ENCODE results near the gene CYSTM1.

CYSTM1 gene

DNA sequence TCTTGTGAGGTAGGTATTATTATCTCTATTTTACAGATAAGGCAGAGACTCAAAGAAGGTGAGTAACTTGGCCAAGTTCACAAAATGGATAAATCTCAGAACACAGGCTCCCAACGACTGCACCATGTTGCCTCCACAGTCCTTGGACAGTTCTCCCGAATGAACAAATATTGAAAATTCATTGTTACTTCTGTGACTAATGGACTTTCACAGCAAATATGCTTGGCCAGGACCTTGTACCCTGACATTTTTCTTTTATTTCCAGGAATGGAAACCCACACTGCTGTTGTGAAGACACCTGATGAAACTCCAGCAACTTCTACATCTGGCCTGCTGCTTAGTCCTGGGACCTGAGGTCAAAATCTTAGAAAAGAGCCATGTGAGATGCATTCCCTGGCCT lies 2.5 kb upstream of the CYSTM1 start:
- FAIRE-seq = no peak
- no peak for TF ChIP-seq SPI1 (IDR thresholded peaks at IDR 0.05; ENCODE audit: low read depth, low read length)
- no peak for TF ChIP-seq POU2F2 (IDR thresholded peaks at IDR 0.05; ENCODE audit: low read depth, low read length)
- no peak for DNase-seq (ENCODE audit: insufficient read length, low spot score)

DNA sequence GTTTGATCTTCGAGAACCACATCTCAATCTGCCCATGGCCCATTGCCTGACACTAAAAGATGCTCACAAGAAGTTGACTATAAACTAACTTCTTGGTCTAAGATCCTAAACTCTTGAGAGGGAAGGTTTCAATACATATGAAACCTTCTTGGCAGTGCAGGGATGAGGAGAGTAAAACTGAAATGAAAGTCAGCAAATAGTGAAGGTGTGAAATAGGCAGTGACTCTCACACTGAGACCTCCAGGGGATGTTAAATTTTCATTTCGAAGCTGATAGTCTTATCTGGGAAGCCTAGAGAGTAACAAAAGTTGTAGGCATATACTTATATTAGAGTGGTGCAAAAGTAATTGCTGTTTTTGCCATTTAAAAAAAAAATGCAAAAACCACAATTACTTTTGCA lies 974 bp upstream of the CYSTM1 start:
- no peak for FAIRE-seq
- no peak for TF ChIP-seq TAF1 (IDR thresholded peaks at IDR 0.05; ENCODE audit: low read depth, low read length)
- TF ChIP-seq POLR2AphosphoS5 (IDR thresholded peaks at IDR 0.05; ENCODE audit: low read depth, low read length) = no peak
- TF ChIP-seq SPI1 (IDR thresholded peaks at IDR 0.05; ENCODE audit: low read depth, low read length) = no peak
- no peak for TF ChIP-seq POU2F2 (IDR thresholded peaks at IDR 0.05; ENCODE audit: low read depth, low read length)
- TF ChIP-seq PAX5 (IDR thresholded peaks at IDR 0.05; ENCODE audit: insufficient read depth, low read length, severe bottlenecking) = no peak
- no peak for TF ChIP-seq POLR2A (IDR thresholded peaks at IDR 0.05; ENCODE audit: low read depth, low read length)
- DNase-seq (ENCODE audit: insufficient read length, low spot score) = no peak

DNA sequence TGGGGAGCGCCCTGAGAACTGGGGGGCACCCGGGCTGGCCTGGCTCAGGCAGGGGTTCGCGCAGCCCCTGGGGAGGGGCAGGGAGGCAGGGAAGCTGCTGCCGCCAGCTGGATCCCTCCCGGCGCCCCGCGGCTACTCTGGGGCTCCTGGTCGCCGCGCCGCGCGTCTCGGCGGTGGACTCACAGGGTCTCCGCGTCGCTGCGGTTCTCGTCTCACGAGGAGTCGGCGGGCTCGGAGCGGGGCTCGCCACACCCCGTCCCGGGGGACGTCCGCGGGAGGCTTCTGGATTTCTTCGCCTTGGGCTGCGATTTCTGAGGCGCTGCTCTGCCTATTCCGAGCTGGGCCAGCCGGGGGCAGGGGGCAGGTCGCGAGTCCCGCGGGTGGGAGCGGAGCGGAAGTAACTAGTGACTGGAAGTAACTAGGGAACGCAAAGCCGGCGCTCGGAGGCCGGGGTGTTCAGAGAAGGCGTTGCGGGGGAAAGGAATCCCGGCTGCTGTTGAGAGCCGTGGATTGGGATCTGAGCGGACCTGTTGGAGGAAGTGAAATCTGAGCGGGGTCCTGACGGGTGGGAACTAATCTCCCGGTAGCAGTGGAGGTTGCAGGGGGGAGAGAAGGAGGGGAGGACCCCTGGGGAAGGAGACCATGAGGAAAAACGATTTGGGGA lies 511 bp downstream of the CYSTM1 start:
- DNase-seq (ENCODE audit: insufficient read length, low spot score) (peak; percentile 64), FAIRE-seq (no peak)
- TF ChIP-seq POU2F2 (IDR thresholded peaks at IDR 0.05; ENCODE audit: low read depth, low read length) (no peak), SPI1 (IDR thresholded peaks at IDR 0.05; ENCODE audit: low read depth, low read length) (peak; percentile 49), PAX5 (IDR thresholded peaks at IDR 0.05; ENCODE audit: insufficient read depth, low read length, severe bottlenecking) (no peak), POLR2AphosphoS5 (IDR thresholded peaks at IDR 0.05; ENCODE audit: low read depth, low read length) (no peak), POLR2A (IDR thresholded peaks at IDR 0.05; ENCODE audit: low read depth, low read length) (no peak), TAF1 (IDR thresholded peaks at IDR 0.05; ENCODE audit: low read depth, low read length) (peak; percentile 0; the same call in 1 of the 2 replicates)

- TF ChIP-seq PAX5 (IDR thresholded peaks at IDR 0.05; ENCODE audit: insufficient read depth, low read length, severe bottlenecking) (no peak), SPI1 (IDR thresholded peaks at IDR 0.05; ENCODE audit: low read depth, low read length) (no peak)
- DNase-seq (ENCODE audit: insufficient read length, low spot score) (no peak), FAIRE-seq (no peak)
These were observed 1.0 kb downstream of the CYSTM1 start for GRCh38 chr5:140176031-140176387.

DNA sequence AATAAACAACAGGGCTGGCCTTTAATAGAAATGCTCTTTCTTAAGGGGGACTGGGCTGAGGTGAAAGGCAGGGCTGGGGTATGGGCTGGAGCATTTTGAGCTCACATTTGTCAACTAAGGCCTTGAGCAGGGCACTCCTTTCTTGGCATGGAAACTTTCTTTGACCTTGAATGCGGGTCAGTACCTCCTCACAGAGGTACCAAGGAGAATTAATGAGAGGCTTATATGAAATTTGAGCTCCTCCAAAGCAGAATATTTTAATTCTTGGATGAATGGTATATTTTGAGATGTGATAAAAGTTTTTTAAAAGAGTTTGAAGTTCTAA lies 3.1 kb downstream of the CYSTM1 start:
- FAIRE-seq = no peak
- TF ChIP-seq TAF1 (IDR thresholded peaks at IDR 0.05; ENCODE audit: low read depth, low read length) = no peak
- TF ChIP-seq POLR2AphosphoS5 (IDR thresholded peaks at IDR 0.05; ENCODE audit: low read depth, low read length) = no peak
- TF ChIP-seq SPI1 (IDR thresholded peaks at IDR 0.05; ENCODE audit: low read depth, low read length) = no peak
- TF ChIP-seq POU2F2 (IDR thresholded peaks at IDR 0.05; ENCODE audit: low read depth, low read length) = no peak
- no peak for TF ChIP-seq POLR2A (IDR thresholded peaks at IDR 0.05; ENCODE audit: low read depth, low read length)
- no peak for TF ChIP-seq PAX5 (IDR thresholded peaks at IDR 0.05; ENCODE audit: insufficient read depth, low read length, severe bottlenecking)
- no peak for DNase-seq (ENCODE audit: insufficient read length, low spot score)

- no peak for DNase-seq (ENCODE audit: insufficient read length, low spot score)
- no peak for TF ChIP-seq SPI1 (IDR thresholded peaks at IDR 0.05; ENCODE audit: low read depth, low read length)
- TF ChIP-seq POLR2A (IDR thresholded peaks at IDR 0.05; ENCODE audit: low read depth, low read length) = no peak
- TF ChIP-seq POU2F2 (IDR thresholded peaks at IDR 0.05; ENCODE audit: low read depth, low read length) = no peak
- TF ChIP-seq TAF1 (IDR thresholded peaks at IDR 0.05; ENCODE audit: low read depth, low read length) = no peak
- no peak for TF ChIP-seq PAX5 (IDR thresholded peaks at IDR 0.05; ENCODE audit: insufficient read depth, low read length, severe bottlenecking)
- no peak for TF ChIP-seq POLR2AphosphoS5 (IDR thresholded peaks at IDR 0.05; ENCODE audit: low read depth, low read length)
- no peak for FAIRE-seq
These were observed 3.6 kb downstream of the CYSTM1 start for GRCh38 chr5:140178482-140179116.

DNA sequence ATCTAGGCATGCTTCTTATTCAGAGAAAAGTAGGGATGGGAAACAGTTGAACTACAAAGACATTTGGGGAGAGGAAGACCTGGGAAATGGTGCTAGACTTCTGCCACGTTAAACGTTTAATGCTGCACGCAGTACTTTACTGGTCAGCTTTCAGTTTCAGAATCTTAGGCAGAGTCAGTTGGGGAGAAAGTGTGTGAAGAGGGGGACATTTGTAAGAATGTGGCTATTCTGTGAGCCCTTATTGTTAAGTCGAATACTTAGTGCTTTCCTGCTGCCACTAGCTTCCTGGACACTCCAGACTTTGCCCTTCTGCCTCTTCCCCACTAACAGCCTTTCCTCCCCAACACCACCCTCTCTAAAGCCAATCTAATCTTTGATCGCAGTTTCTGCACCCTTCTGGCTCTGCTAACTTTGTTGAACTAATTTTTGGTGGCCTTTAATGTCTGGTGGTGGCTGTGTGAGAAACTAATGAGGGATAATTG lies 6.1 kb downstream of the CYSTM1 start:
- TF ChIP-seq TAF1 (IDR thresholded peaks at IDR 0.05; ENCODE audit: low read depth, low read length) = 0 out of 2 replicates have a peak, but pooled peaks have one; percentile 17
- no peak for TF ChIP-seq SPI1 (IDR thresholded peaks at IDR 0.05; ENCODE audit: low read depth, low read length)
- no peak for FAIRE-seq
- no peak for DNase-seq (ENCODE audit: insufficient read length, low spot score)

GRCh38 chr5:140181525-140181924 lies 6.5 kb downstream of the CYSTM1 start:
- FAIRE-seq (no peak), DNase-seq (ENCODE audit: insufficient read length, low spot score) (no peak)
- TF ChIP-seq SPI1 (IDR thresholded peaks at IDR 0.05; ENCODE audit: low read depth, low read length) (no peak), PAX5 (IDR thresholded peaks at IDR 0.05; ENCODE audit: insufficient read depth, low read length, severe bottlenecking) (no peak), POLR2A (IDR thresholded peaks at IDR 0.05; ENCODE audit: low read depth, low read length) (no peak), POU2F2 (IDR thresholded peaks at IDR 0.05; ENCODE audit: low read depth, low read length) (no peak), POLR2AphosphoS5 (IDR thresholded peaks at IDR 0.05; ENCODE audit: low read depth, low read length) (no peak), TAF1 (IDR thresholded peaks at IDR 0.05; ENCODE audit: low read depth, low read length) (no peak)

- TF ChIP-seq POLR2AphosphoS5 (IDR thresholded peaks at IDR 0.05; ENCODE audit: low read depth, low read length) (no peak), POU2F2 (IDR thresholded peaks at IDR 0.05; ENCODE audit: low read depth, low read length) (no peak), POLR2A (IDR thresholded peaks at IDR 0.05; ENCODE audit: low read depth, low read length) (no peak), SPI1 (IDR thresholded peaks at IDR 0.05; ENCODE audit: low read depth, low read length) (no peak), TAF1 (IDR thresholded peaks at IDR 0.05; ENCODE audit: low read depth, low read length) (no peak), PAX5 (IDR thresholded peaks at IDR 0.05; ENCODE audit: insufficient read depth, low read length, severe bottlenecking) (no peak)
- FAIRE-seq (no peak), DNase-seq (ENCODE audit: insufficient read length, low spot score) (no peak)
These were observed 7.2 kb downstream of the CYSTM1 start for GRCh38 chr5:140182075-140182711.
